Stomach (tissue), 9 donors: ENCODE results near the gene PLTP. TPM values are rescaled to one million over a fixed set of nuclear protein-coding genes. Genes with fewer than 3 reads are reported as not detected.

Source experiments
- DNase-seq, 2 donors: peaks; one replicate each; pipeline versions ENCODE4 v3.0.0 to v3.0.0-alpha.2; 2013 to 2019
- H3K27ac ChIP-seq, 5 donors: fragments of 200-600 bp in 4 of 5; sonication (generic) in 4 of 5; one replicate each; pipeline ENCODE4 v1.5.1; 2013 to 2019; ENCODE audit warnings: mild to moderate bottlenecking in 1 of 5, moderate library complexity in 1 of 5
- H3K27me3 ChIP-seq, 3 donors: fragments of 200-600 bp; sonication (generic); one replicate each; pipeline ENCODE4 v1.5.1; 2017 to 2019; ENCODE audit warnings: mixed run types in 1 of 3
- H3K36me3 ChIP-seq, 4 donors: fragments of 200-600 bp; sonication (generic); 1 replicate in 3 of 4; 2 replicates in 1 of 4; pipeline ENCODE4 v1.5.1; 2016 to 2019
- H3K4me1 ChIP-seq, 4 donors: fragments of 200-600 bp; sonication (generic); one replicate each; pipeline ENCODE4 v1.5.1; 2016 to 2019
- H3K4me3 ChIP-seq, 4 donors: fragments of 200-600 bp; sonication (generic) in 3 of 4; one replicate each; pipeline ENCODE4 v1.5.1; 2016 to 2019; ENCODE audit warnings: mild to moderate bottlenecking in 1 of 4
- H3K9me3 ChIP-seq, 4 donors: fragments of 200-600 bp; sonication (generic); one replicate each; pipeline ENCODE4 v1.5.1; 2016 to 2019
- EP300 ChIP-seq: sonication (generic); formaldehyde crosslinking; IDR thresholded peaks from one replicate; pipeline ENCODE4 v1.6.1; 2017; ENCODE audit warnings: antibody characterized with exemption
- POLR2A ChIP-seq, 4 donors: fragments of 450-650 bp; IDR thresholded peaks; one replicate each; pipeline ENCODE4 v1.6.1; 2016; ENCODE audit warnings: antibody characterized with exemption in 4 of 4, control low read depth in 2 of 4, mild to moderate bottlenecking in 1 of 4, moderate library complexity in 1 of 4
- POLR2AphosphoS5 ChIP-seq, 3 donors: sonication (generic); formaldehyde crosslinking; IDR thresholded peaks; one replicate each; pipeline ENCODE4 v1.6.1; 2016; ENCODE audit warnings: antibody characterized with exemption in 3 of 3
- WGBS, 5 donors: extraction: QIAGEN DNeasy Blood & Tissue Kit in 3 of 5; methylation state at CpG; one replicate each; pipeline versions ENCODE4 v1.1.5 to v1.1.7; 2013 to 2018; 5-methylcytosine and 5-hydroxymethylcytosine counted together
- intact Hi-C: fragments of 100-400 bp; cut with DNase I; formaldehyde crosslinking; loops from one replicate; pipeline ENCODE4 v1.15.1; 2023; ENCODE audit warnings: low total_unique reads
- polyA plus RNA-seq, 3 donors: library from polyadenylated mRNA; stranded (reverse); fragments of 200-250 nt; gene quantifications; one replicate each; pipeline ENCODE4 v1.2.3, GENCODE V29; 2013
- total RNA-seq, 5 donors: library from RNA; depleted of rRNA; stranded (reverse); fragments of >200 nt; gene quantifications; one replicate each; pipeline versions ENCODE4 v1.1.0 to v1.2.3, GENCODE V29; 2014 to 2016
- TF ChIP-seq, protein P1 (sequence below), 7 experiments: fragments of 450-650 bp in 4 of 7; fragments of 200-600 bp in 3 of 7; sonication (generic) in 3 of 7; IDR thresholded peaks; one replicate each; pipeline ENCODE4 v1.5.1; 2016 to 2019; ENCODE audit warnings: antibody characterized with exemption in 7 of 7, control low read depth in 2 of 7, mild to moderate bottlenecking in 1 of 7
- donor health status: healthy with polysubstance abuse.
- donor health status: Bipolar disorder and iron deficiency.
- donor health status: healthy.

PLTP gene
- total and polyA plus RNA-seq, 8 donors, result 22.0 to 313 (median 55.9) TPM

DNA sequence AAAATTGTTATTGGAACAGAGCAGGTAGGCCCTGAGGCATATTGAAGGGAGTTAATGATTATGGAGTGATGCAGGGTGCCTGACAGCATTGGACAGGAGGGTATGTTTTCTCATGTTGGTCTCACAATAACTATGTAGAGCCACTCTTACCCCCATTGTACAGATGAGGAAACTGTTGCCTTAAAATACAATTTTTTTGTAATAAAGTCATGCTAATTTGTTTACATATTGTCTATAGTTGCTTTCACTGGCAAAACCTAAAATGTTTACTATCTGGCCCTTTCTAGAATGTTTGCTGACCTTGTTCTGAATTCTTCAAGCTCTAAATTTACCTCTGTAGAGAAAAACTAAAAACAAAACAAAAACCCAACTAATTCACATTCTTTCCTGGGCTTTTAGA, 60.5 kb downstream of the PLTP start:
- no peak for DNase-seq

DNA sequence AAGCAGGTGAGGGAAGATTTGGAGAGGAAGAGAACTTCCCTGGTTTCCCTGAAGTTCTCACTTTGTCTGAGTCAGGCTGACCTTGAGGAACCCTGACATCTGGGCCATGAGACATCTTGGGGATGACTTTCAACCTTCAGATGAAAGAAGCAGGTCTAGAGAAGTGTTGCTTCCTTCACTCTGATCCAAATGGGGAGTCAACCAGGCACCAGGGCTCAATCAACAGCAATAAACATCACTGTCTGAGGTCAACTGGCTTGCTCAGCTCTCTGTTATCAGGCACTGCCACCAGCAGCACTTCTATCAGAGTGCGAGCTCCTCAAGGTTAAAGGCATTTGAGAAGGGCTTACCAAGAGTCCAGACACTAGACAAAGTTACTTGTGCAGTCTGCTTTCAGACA, 61.0 kb downstream of the PLTP start:
- Histone ChIP-seq H3K36me3 (peaks cover 20 to 86% (median 65%) of the 10 kb centered on the region in 4 donors), H3K27ac (peak overlapping the region in 2 of 5 donors; percentile 11 to 17), H3K4me1 (peaks cover 15 to 41% (median 33%) of the 10 kb centered on the region in 4 donors), H3K4me3 (no peak overlapping the region), H3K27me3 (no peaks in the 10 kb centered on the region), H3K9me3 (no peaks in the 10 kb centered on the region)
- intact Hi-C loops, result no loop called here
- WGBS, 5 donors, result 56 to 94% (median 93%) methylated on average over 1 of the region's 1 CpG
- DNase-seq, result peak in 1 of 2 donors; percentile 28
- TF ChIP-seq EP300, result no peak
- no peak for TF ChIP-seq POLR2A (IDR thresholded peaks at IDR 0.05)
- TF ChIP-seq, protein P1, sequence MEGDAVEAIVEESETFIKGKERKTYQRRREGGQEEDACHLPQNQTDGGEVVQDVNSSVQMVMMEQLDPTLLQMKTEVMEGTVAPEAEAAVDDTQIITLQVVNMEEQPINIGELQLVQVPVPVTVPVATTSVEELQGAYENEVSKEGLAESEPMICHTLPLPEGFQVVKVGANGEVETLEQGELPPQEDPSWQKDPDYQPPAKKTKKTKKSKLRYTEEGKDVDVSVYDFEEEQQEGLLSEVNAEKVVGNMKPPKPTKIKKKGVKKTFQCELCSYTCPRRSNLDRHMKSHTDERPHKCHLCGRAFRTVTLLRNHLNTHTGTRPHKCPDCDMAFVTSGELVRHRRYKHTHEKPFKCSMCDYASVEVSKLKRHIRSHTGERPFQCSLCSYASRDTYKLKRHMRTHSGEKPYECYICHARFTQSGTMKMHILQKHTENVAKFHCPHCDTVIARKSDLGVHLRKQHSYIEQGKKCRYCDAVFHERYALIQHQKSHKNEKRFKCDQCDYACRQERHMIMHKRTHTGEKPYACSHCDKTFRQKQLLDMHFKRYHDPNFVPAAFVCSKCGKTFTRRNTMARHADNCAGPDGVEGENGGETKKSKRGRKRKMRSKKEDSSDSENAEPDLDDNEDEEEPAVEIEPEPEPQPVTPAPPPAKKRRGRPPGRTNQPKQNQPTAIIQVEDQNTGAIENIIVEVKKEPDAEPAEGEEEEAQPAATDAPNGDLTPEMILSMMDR (IDR thresholded peaks at IDR 0.05), result no peak
- TF ChIP-seq POLR2AphosphoS5 (IDR thresholded peaks at IDR 0.05), result no peak

More for the DNA sequence above, 60.5 kb downstream of the PLTP start:
- Histone ChIP-seq H3K36me3 (peaks cover 19 to 80% (median 59%) of the 10 kb centered on the region in 4 donors), H3K4me3 (no peak overlapping the region), H3K27me3 (no peaks in the 10 kb centered on the region), H3K27ac (peak overlapping the region in 1 of 5 donors; percentile 11), H3K9me3 (no peaks in the 10 kb centered on the region), H3K4me1 (peaks cover 21 to 47% (median 39%) of the 10 kb centered on the region in 4 donors)
- intact Hi-C loops, result no loop called here
- TF ChIP-seq, protein P1 (IDR thresholded peaks at IDR 0.05), result no peak
- no peak for TF ChIP-seq POLR2A (IDR thresholded peaks at IDR 0.05)
- no peak for TF ChIP-seq POLR2AphosphoS5 (IDR thresholded peaks at IDR 0.05)
- TF ChIP-seq EP300, result no peak

DNA sequence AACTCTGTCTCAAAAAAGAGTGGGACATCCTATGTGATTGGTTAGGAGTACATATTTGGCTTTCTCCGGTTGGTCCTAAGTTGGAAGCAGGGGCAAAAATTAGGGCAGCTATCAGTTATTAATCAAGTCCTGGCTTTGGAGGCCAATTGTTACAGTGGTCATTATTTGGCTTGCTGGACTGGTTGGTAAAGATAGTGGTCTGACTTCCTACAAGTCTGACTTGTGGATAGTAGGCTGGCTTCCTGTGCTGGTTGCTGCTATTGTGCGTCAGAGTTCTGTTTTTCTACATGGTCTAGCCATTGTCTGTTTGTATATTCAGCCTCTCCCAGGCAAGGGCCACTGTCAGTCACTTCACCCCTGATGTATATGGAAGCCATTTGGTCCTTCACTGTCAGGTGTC, 61.7 kb downstream of the PLTP start:
- H3K27me3 ChIP-seq, result no peaks in the 10 kb centered on the region
- H3K36me3 ChIP-seq, result peaks cover 20 to 93% (median 72%) of the 10 kb centered on the region in 4 donors
- peaks cover 8 to 34% (median 26%) of the 10 kb centered on the region in 4 donors for H3K4me1 ChIP-seq
- H3K9me3 ChIP-seq, result no peaks in the 10 kb centered on the region
- H3K4me3 ChIP-seq, result no peak overlapping the region
- no peak for TF ChIP-seq POLR2AphosphoS5 (IDR thresholded peaks at IDR 0.05)
- TF ChIP-seq, protein P1 (IDR thresholded peaks at IDR 0.05), result no peak
- no peak for TF ChIP-seq POLR2A (IDR thresholded peaks at IDR 0.05)
- no peak for TF ChIP-seq EP300
- 93 to 97% (median 95%) methylated on average over 2 of the region's 2 CpGs for WGBS, 5 donors
- no peak overlapping the region for H3K27ac ChIP-seq
- intact Hi-C loops, result no loop called here
- no peak for DNase-seq

DNA sequence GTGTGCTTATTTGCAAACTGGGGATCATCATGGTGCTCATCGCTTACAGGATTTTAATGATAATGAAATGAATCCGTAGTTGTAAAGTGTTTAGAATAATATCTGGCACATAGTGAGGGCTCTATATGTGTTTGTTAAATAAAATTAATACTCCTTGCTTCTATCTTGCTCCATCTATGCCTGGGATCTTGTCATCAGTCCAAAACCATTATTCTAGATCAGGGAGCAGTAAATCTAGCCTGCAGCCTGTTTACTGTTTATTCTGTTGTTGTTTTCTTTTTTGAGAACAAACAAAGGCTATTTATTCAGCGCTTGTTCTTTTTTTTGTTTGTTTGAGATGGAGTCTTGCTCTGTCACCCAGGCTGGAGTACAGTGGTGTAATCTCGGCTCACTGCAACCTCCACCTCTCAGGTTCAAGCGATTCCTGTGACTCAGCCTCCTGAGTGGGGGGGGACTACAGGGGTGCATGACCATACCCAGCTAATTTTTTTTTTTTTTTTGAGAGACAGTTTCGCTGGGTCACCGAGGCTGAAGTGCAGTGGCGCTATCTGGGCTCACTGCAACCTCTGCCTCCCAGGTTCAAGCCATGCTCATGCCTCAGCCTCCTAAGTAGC, 62.9 kb downstream of the PLTP start:
- peaks cover 27 to 95% (median 78%) of the 10 kb centered on the region in 4 donors for H3K36me3 ChIP-seq
- 89 to 92% (median 91%) methylated on average over 8 of the region's 8 CpGs for WGBS, 5 donors
- no peaks in the 10 kb centered on the region for H3K27me3 ChIP-seq
- H3K9me3 ChIP-seq, result no peaks in the 10 kb centered on the region
- intact Hi-C loops, result no loop called here
- H3K4me1 ChIP-seq, result peaks cover 0 to 23% (median 17%) of the 10 kb centered on the region in 4 donors
- TF ChIP-seq, protein P1 (IDR thresholded peaks at IDR 0.05), result no peak
- TF ChIP-seq POLR2AphosphoS5 (IDR thresholded peaks at IDR 0.05) (no peak), POLR2A (IDR thresholded peaks at IDR 0.05) (no peak), EP300 (no peak)
- no peak for DNase-seq
- H3K4me3 ChIP-seq, result no peak overlapping the region
- H3K27ac ChIP-seq, result no peak overlapping the region

Other genes with a start within 250 kb of the PLTP start
- gene WFDC11, start 241.9 kb downstream of the PLTP start, total RNA-seq, result not detected
- gene WFDC11, start 241.9 kb downstream of the PLTP start, polyA plus RNA-seq, result not detected
- not detected for gene WFDC13, start 210.1 kb downstream of the PLTP start, total RNA-seq
- not detected for gene WFDC13, start 210.1 kb downstream of the PLTP start, polyA plus RNA-seq
- gene WFDC10B, start 207.1 kb downstream of the PLTP start, total RNA-seq, result 1 to 10 TPM in 1 of 5 donors, not detected in 4; 4.3 TPM
- gene WFDC10B, start 207.1 kb downstream of the PLTP start, polyA plus RNA-seq, result 1 to 10 TPM in 1 of 3 donors, not detected in 2; 1.6 TPM
- not detected for gene SPINT4, start 189.8 kb downstream of the PLTP start, total RNA-seq
- not detected for gene SPINT4, start 189.8 kb downstream of the PLTP start, polyA plus RNA-seq
- gene WFDC3, start 120.3 kb downstream of the PLTP start, total RNA-seq, result 1 to 10 TPM in 1 of 5 donors, not detected in 4; 2.8 TPM
- 10 to 100 TPM in 1 of 3 donors, 1 to 10 TPM in 2; 1.7 to 18.8 (median 9.2) TPM for gene WFDC3, start 120.3 kb downstream of the PLTP start, polyA plus RNA-seq
- gene DNTTIP1, start 120.2 kb downstream of the PLTP start, total RNA-seq, result 10 to 100 TPM in 4 of 5 donors, 1 to 10 TPM in 1; 9.6 to 76.8 (median 34.1) TPM
- gene DNTTIP1, start 120.2 kb downstream of the PLTP start, polyA plus RNA-seq, result 10 to 100 TPM; 27.2 to 56.8 (median 43.0) TPM
- gene UBE2C, start 99.5 kb downstream of the PLTP start, total RNA-seq, result 10 to 100 TPM in 4 of 5 donors, not detected in 1; 10.5 to 37.5 (median 13.4) TPM
- 10 to 100 TPM; 13.1 to 72.2 (median 39.0) TPM for gene UBE2C, start 99.5 kb downstream of the PLTP start, polyA plus RNA-seq
- gene TNNC2, start 84.8 kb downstream of the PLTP start, total RNA-seq, result 1 to 10 TPM in 1 of 5 donors, not detected in 4; 4.9 TPM
- gene TNNC2, start 84.8 kb downstream of the PLTP start, polyA plus RNA-seq, result 10 to 100 TPM in 1 of 3 donors, 1 to 10 TPM in 1, not detected in 1; 3.0 to 12.4 TPM
- 100 to 1,000 TPM in 1 of 5 donors, 10 to 100 TPM in 4; 20.4 to 120 (median 48.3) TPM for gene SNX21, start 78.4 kb downstream of the PLTP start, total RNA-seq
- 10 to 100 TPM; 15.2 to 23.5 (median 16.7) TPM for gene SNX21, start 78.4 kb downstream of the PLTP start, polyA plus RNA-seq
- 100 to 1,000 TPM in 3 of 5 donors, 10 to 100 TPM in 2; 26.6 to 216 (median 131) TPM for gene ACOT8, start 54.8 kb downstream of the PLTP start, total RNA-seq
- gene ACOT8, start 54.8 kb downstream of the PLTP start, polyA plus RNA-seq, result 10 to 100 TPM; 36.8 to 63.7 (median 58.3) TPM
- gene ZSWIM3, start 54.5 kb downstream of the PLTP start, total RNA-seq, result 1 to 10 TPM in 2 of 5 donors, under 1 TPM in 2, not detected in 1; 0.87 to 2.3 (median 1.6) TPM
- 1 to 10 TPM; 1.4 to 2.1 (median 1.8) TPM for gene ZSWIM3, start 54.5 kb downstream of the PLTP start, polyA plus RNA-seq
- gene ZSWIM1, start 30.9 kb downstream of the PLTP start, total RNA-seq, result 10 to 100 TPM in 2 of 5 donors, 1 to 10 TPM in 3; 2.3 to 13.4 (median 3.8) TPM
- 1 to 10 TPM; 1.7 to 3.4 (median 3.4) TPM for gene ZSWIM1, start 30.9 kb downstream of the PLTP start, polyA plus RNA-seq
- gene SPATA25, start 24.5 kb downstream of the PLTP start, total RNA-seq, result 10 to 100 TPM in 2 of 5 donors, 1 to 10 TPM in 1, not detected in 2; 4.2 to 15.5 (median 13.9) TPM
- gene SPATA25, start 24.5 kb downstream of the PLTP start, polyA plus RNA-seq, result under 1 TPM in 2 of 3 donors, not detected in 1; 0.50 to 0.85 TPM
- gene NEURL2, start 20.9 kb downstream of the PLTP start, total RNA-seq, result 10 to 100 TPM in 2 of 5 donors, 1 to 10 TPM in 2, not detected in 1; 3.9 to 29.9 (median 9.6) TPM
- gene NEURL2, start 20.9 kb downstream of the PLTP start, polyA plus RNA-seq, result 1 to 10 TPM; 3.3 to 3.8 (median 3.7) TPM
- gene CTSA, start 20.8 kb downstream of the PLTP start, total RNA-seq, result 100 to 1,000 TPM in 3 of 5 donors, 10 to 100 TPM in 2; 29.9 to 292 (median 132) TPM
- 10 to 100 TPM; 30.1 to 66.9 (median 48.4) TPM for gene CTSA, start 20.8 kb downstream of the PLTP start, polyA plus RNA-seq
- gene PCIF1, start 22.5 kb upstream of the PLTP start, total RNA-seq, result 10 to 100 TPM; 22.2 to 41.4 (median 32.5) TPM
- 10 to 100 TPM; 21.0 to 25.1 (median 21.1) TPM for gene PCIF1, start 22.5 kb upstream of the PLTP start, polyA plus RNA-seq
- gene ZNF335, start 60.0 kb upstream of the PLTP start, total RNA-seq, result 10 to 100 TPM in 4 of 5 donors, 1 to 10 TPM in 1; 8.3 to 72.3 (median 38.5) TPM
- 10 to 100 TPM in 1 of 3 donors, 1 to 10 TPM in 2; 7.2 to 12.0 (median 9.3) TPM for gene ZNF335, start 60.0 kb upstream of the PLTP start, polyA plus RNA-seq
- 1 to 10 TPM in 2 of 5 donors, not detected in 3; 1.3 to 5.1 TPM for gene MMP9, start 96.8 kb upstream of the PLTP start, total RNA-seq
- 1 to 10 TPM in 2 of 3 donors, under 1 TPM in 1; 0.31 to 1.9 (median 1.2) TPM for gene MMP9, start 96.8 kb upstream of the PLTP start, polyA plus RNA-seq
- 1 to 10 TPM in 1 of 5 donors, not detected in 4; 1.3 TPM for gene SLC12A5, start 117.1 kb upstream of the PLTP start, total RNA-seq
- 1 to 10 TPM in 2 of 3 donors, under 1 TPM in 1; 0.93 to 6.2 (median 5.5) TPM for gene SLC12A5, start 117.1 kb upstream of the PLTP start, polyA plus RNA-seq
- gene NCOA5, start 177.8 kb upstream of the PLTP start, total RNA-seq, result 10 to 100 TPM in 2 of 5 donors, 1 to 10 TPM in 3; 4.3 to 58.9 (median 9.5) TPM
- 10 to 100 TPM; 11.2 to 17.7 (median 11.6) TPM for gene NCOA5, start 177.8 kb upstream of the PLTP start, polyA plus RNA-seq
- gene CD40, start 206.2 kb upstream of the PLTP start, total RNA-seq, result 10 to 100 TPM in 1 of 5 donors, 1 to 10 TPM in 3, not detected in 1; 2.8 to 18.7 (median 4.4) TPM
- 10 to 100 TPM in 1 of 3 donors, 1 to 10 TPM in 2; 5.2 to 19.9 (median 8.4) TPM for gene CD40, start 206.2 kb upstream of the PLTP start, polyA plus RNA-seq